Measurements from ENCODE around the gene ADAM30.
A peak's percentile ranks its signal among the peaks of the same experiment; 100 is the strongest.

Gene ADAM30

GRCh38 chr1:119906927-119907652 is 10.8 kb upstream of the ADAM30 start:
- no peak for DNase-seq

- DNase-seq: no peak
Measured at GRCh38 chr1:119903443-119903835, 7.1 kb upstream of the ADAM30 start.

GRCh38 chr1:119902775-119903442 is 6.6 kb upstream of the ADAM30 start:
- no peak for DNase-seq

DNA sequence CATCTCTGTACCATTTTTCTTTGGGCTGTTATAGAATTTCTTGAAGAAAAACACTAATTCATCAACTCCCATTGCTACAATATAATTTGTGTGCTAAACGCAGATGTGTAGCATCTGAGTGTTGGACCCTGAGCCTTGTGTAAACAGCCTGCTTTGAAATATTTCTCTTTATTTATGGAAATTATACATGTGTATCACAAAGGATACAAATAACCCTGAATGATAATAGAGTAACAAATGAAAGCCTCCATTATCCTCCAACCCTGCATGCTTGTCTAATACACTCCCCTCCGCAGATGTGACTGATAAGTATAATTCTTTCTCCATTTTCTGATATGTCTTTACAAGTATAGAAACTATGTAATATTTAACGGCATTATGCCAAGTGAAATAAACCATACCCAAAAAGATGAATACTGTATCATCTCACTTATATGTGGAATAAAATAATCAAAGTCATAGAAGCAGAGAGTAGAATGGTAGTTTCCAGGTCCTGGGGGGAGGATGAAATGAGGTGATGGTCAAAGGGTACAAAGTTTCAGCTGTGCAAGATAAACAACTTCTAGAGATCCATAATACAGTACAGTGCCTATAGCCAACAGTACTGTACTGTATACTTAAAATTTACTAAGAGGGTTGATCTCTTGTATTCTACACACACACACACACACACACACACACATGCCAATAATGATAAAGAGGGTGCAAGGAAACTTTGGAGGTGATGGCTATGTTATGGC is 2.8 kb upstream of the ADAM30 start:
- DNase-seq: no peak

- no peak for DNase-seq
Measured at GRCh38 chr1:119898530-119898929, 2.2 kb upstream of the ADAM30 start.

- DNase-seq: no peak
Measured at GRCh38 chr1:119895102-119895501, 1.2 kb downstream of the ADAM30 start.

GRCh38 chr1:119893827-119894700 is 2.3 kb downstream of the ADAM30 start:
- no peak for DNase-seq

GRCh38 chr1:119893238-119893791 is 3.0 kb downstream of the ADAM30 start:
- DNase-seq: no peak

DNA sequence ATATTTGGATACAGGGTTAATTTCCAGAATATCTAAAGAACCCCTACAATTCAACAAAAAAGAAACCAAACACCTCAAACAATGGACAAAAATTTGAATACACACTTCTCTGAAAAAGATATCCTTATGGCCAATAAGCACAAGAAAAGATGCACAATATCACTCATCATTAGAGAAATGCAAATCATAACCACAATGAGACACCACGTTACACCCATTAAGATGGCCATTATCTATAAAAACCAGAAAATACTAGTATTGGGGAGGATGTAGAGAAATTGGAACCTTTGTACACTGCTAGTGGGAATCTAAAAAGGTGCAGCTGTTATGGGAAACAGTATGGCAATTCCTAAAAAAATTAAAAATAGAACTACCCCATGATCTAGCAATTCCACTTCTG is 4.9 kb downstream of the ADAM30 start:
- no peak for DNase-seq

- DNase-seq: no peak
Measured at GRCh38 chr1:119888476-119888875, 7.8 kb downstream of the ADAM30 start.

- no peak for DNase-seq
Measured at GRCh38 chr1:119887427-119887826, 8.9 kb downstream of the ADAM30 start.

DNA sequence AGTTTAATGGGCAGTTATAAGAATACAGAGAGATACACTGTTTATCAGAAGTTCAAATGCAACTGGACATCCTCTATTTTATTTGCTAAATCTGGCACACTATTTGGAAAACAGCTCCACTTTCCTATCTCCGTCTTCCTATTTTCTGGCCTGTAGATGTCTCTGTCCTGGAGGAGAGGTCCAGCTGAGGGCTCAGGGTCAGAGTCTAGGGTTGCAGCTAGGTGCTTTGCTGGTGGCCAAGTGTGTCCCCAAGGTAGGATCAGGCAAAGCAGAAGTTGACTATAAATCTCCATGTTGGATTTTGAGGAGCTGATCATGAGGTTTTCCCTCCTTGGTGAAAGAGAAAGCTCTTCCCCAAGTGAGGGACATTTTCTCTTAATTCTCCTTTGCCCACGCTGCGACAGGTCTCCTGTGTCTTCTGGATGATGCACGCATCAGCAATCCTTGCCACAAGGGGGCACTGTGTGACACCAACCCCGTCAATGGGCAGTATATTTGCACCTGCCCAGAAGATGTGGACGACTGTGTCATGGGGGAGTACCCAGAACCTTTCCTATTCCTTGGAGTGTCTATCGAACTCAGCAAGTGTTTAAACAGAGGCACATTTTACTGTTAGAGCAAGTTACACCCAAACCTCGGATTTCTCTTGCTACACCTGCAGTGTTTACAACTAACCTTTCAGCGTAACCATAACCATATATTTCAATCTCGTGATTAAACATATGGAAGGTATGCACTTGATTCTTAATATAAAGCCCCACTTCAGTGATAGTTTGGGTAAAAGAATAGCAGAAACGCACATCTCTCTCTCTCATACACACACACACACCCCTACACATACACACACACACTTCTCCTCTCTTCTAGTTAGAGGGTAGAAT is 10.2 kb downstream of the ADAM30 start:
- peak; percentile 38 for DNase-seq

DNA sequence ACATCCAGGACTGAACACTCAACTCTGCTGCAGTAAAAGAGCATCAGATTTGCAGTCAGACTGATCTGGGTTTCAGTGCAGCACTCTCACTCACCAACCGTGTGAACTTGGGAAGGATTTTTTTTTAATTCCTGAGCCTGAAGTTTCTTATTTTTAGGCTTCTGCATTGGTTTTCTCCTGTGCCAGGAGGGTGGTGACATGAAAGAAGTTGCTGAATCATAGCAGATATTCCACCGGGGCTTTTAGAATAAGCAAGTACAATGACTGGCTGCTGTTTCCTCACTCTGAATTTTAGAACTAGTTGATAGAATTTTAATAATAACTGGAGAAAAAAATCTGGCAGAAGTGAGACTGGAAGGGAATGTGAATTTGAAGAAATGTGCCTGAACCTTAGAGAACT is 11.6 kb downstream of the ADAM30 start:
- DNase-seq: no peak

- no peak for DNase-seq
Measured at GRCh38 chr1:119883826-119884225, 12.5 kb downstream of the ADAM30 start.

DNA sequence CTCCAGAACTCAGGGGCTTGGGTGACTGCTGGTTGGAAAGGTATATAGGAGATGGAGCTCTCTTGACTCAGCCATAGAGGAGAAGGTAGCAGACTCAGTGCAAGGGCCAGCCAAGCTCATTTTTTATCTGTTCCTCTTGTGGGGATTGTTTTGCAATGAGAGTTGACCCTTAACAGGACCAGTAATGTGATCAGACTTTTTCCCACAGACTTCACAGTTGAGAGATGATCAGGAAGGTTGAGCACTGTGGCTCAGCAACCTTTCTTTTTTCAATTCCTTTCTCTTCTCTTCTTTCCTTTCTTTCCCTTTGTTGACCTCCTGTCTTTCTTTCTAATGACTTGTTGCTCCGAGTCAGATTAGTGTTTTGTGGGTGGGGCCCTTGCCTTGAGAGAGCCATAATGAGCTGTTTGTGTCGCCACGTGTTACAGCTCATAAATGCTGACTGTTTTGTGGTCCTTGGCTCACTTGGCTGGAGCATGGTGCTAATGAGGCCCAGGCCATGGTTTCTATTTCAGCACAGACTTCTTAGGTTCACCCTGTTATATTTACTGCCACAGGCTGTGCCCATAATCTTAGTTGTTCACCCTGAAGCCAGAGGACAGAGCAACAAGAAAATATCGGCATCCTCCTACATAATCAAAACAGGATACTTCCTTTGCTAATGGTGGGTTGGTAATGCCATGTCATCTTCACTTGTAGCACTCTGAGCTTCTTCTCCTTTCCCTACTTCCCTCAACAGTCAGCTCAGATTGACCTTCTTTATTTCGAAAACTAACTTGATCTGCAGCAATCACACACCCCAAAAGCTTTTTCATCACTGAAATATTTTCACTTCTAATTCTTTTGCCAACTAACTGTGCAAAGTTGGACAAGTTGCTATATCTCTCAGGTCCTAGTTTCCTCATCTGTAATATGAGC is 13.9 kb downstream of the ADAM30 start:
- no peak for DNase-seq

GRCh38 chr1:119879510-119880434 is 16.5 kb downstream of the ADAM30 start:
- no peak for DNase-seq

DNA sequence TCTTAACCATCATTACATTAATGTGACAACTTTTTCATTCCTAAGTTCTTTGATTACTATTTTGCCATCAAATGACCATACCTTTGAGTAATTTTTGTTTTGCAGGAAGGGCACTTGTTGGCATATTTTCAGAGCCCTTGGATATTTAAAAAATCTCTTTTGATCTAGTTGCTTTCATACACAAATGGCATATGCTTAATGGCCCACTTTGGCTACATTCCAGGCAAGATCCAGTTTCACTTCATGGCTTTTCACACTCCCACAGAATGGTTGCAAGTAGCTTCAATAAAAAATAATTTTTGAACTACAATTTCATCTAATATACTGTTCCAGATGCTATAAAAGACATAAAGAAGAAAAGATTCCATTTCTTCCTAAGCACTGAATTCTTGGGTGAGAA is 18.1 kb downstream of the ADAM30 start:
- no peak for DNase-seq

DNA sequence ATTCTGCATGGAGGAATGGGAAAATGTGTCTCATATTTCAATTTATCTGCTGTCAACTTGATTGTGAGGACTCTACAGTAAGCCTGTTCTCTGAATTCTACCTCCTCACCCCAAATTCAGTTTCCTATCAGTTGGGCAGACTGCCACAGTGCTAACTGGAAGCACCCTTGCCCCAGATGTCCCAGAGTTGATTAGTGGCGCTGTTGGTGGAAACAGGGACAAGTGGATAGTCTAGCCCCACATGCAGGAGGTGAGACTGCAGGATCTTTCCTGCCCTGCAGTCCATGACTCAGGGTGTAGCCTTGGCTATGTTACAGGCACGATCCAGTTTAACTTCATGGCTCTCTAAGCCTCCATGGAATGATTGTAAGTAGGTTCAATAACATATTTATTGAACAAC is 22.1 kb downstream of the ADAM30 start:
- no peak for DNase-seq

Measured in GDM1 (cell line).